Fibroblast of skin of abdomen (primary cell): ENCODE data around the gene CCNI.
A peak's percentile ranks its signal among the peaks of the same experiment; 100 is the strongest.
"Not testable (repeated sequence)": the region's sequence is repeated elsewhere in the genome, so short reads cannot be mapped to it uniquely, and the experiment has no call there.

Source experiments
- DNase-seq: peaks from one replicate; pipeline ENCODE4 v3.0.0-alpha.2; 2013

CCNI gene

DNA sequence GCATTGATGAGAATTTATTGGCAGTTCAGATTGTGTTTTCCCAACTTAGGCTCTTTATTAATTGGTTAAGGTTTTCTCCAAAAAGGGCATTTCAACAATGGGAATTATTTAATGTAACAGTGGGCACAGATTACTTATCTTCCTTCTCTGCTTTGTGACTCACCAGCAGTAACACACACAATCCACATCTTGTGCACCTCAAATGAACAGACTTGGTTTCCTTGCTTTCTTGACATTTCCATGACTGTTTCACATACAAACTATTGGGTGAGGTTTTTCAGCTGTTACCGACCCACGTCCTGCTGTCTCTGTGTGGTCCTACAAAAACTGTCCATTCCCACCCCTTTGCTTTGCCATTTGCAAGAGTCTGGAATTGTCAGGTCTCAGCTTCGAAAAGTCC, 38.1 kb downstream of the CCNI start:
- DNase-seq = no peak

DNA sequence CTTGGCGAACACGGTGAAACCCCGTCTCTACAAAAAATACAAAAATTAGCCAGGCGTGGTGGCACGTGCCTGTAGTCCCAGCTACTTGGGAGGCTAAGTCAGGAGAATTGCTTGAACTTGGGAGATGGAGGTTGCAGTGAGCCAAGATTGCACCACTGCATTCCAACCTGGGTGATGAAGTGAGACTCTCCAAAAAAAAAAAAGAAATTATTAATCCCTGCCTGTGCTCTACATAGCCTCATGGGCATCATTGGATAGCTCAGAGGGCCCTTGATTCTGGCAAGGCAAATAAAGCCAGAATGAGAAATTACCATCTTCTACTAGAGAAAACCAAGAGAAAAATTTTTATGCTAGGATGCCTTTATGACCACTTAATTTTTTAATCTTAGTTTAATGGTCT, 38.6 kb downstream of the CCNI start:
- not testable (repeated sequence) for DNase-seq

DNA sequence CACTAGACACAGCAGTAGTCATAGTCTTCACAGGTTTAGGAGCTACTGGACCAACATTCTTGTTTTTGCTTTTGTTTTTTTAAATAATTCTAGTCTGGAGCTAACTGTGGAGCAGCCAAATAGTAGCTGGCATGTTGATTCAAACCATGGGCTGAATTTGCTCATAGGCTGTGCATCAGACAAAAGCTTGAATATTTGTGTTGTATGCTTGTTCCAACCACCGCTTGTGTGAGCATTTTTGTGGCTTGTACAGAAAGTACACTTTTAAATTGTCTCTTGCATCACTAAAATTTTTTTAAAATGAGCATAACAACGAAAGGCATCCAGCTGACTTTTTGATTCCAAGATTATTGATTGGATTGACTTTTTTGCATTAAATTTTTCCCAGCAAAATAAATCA, 39.6 kb downstream of the CCNI start:
- DNase-seq = peak; percentile 95

DNA sequence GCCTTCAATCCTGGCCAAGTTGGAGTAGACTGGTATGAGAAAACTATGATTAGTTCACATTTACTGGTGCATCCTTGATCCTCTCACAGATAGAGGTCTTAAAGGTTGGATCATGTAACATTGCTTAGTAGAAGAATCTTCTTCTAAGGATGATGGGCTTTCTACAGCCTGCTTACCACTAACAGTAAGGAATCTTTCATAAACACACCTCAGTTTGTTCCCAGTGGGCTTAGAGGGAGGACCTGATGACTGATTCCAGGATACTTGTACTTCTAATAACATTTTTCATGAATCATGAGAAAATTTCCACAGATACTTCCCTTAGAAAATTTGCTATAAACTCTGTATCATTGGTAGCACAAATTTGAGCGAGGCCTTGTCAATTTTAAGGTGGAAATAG, 40.6 kb downstream of the CCNI start:
- no peak for DNase-seq

DNA sequence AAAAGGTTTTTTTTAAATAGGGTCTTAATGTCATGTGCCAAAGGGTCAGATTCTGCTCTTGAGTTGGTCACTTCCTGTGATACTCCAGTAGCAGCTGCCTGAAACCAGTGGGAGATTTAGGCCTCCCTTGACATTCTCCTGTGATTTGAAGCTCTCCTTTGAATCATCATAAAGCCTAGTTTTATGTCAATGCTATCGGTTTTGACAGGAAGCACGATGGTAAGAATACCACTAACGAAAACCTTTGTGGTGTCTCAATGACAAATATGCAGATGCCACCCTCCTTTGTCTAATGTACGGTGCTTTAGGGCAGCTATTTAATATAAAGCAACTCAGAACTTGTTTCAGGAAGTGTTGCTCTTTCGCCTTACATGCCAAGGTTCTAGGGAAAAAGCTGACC, 44.2 kb downstream of the CCNI start:
- no peak for DNase-seq

DNA sequence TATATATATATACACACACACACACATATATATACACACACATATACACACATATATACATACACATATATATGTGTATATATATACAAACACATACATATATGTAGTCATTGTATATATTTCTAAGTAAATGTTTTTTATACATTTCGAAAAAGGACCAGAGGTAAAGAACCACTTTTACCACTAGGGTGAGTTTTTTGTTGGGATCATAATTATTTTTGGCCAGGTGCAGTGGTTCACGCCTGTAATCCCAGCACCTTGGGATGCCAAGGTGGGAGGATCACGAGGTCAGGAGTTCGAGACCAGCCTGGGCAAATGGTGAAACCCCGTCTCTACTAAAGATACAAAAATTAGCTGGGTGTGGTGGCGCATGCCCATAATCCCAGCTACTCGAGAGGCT, 46.0 kb downstream of the CCNI start:
- DNase-seq = not testable (repeated sequence)

DNA sequence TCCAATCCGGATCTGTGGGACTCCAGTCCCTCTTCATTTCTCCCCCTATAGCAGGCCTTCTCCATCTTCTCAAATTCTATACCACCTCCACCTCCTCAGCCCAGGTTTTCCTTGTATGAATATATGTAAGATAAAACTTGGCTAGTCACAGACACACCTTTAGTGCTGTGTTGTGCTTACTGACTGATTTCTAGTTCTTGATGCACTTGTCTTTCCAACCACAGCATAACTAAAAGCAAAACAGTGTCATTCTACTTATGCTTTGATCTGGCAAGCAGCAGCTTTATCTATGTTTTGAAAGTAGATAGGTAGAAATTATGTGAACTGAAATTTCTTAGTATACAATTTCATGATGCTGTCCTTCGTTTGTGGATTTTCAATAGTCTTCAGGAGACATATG, 47.5 kb downstream of the CCNI start:
- no peak for DNase-seq

DNA sequence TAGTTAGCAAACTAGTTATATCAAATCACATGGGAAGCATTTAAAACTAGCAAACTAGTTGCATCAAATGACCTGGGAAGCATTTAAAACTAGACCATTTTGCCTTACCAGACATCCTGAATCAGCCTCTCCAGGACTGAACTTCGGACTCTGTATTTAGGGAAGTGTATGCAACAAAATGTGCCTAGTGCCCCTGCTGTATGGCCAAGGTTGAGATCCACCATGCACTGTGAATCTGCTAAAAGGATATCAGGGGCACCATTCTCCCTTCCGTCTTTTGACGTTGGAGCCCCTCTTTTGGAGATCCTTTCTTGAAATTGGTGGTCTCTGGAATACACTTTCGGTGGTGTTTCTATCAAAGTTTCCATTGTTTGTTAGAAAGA, 49.5 kb downstream of the CCNI start:
- DNase-seq = no peak

DNA sequence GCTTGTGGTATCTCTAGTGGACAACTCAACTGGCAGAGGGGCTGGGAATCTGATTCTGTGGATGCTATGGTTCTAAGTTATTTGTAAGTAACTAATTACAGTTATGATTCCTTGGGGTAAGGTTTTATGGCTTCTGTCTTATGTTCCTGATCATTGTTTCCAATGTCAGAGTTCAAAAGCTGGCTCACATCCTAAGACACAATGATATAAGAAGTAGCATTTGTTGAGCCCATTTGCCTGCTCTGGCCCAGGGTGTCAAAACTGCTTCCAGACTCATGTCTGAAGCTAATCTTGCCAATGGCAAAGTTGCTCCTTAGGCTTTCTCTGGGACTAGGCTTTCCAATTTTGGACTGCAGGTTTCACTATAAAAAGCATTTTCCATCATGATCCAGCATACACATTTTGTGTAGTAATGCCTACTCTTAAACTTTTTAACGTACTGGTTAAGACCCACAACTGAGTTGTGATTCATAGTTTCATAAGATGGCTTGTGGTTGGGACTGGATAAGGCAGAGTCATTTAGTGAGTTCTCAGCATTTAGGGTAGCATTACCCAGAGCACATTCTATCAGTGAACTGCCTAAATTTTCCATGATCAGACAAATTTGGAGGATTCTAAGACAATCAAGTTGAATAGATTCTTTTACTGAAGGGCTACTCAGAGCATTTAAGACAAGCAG, 50.0 kb downstream of the CCNI start:
- no peak for DNase-seq

DNA sequence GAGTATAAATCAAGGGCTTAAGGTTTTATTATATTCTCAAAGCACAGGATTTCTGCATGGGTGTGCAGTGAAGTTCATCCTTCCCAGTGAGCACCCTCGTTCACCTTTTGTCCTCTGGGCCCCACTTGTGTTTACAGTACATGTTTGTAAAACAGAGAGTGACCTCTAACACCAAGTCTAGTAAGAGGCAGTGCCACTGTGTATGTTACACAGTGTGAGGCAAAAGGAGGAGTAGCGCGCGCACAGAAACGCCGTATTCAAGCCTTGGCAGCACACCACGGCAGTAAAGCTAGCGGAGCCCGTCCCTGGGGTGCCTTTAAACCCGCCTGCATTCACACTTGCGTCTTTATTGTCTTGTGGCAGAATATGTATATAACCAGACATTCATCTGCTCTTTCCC, 51.9 kb downstream of the CCNI start:
- no peak for DNase-seq

DNA sequence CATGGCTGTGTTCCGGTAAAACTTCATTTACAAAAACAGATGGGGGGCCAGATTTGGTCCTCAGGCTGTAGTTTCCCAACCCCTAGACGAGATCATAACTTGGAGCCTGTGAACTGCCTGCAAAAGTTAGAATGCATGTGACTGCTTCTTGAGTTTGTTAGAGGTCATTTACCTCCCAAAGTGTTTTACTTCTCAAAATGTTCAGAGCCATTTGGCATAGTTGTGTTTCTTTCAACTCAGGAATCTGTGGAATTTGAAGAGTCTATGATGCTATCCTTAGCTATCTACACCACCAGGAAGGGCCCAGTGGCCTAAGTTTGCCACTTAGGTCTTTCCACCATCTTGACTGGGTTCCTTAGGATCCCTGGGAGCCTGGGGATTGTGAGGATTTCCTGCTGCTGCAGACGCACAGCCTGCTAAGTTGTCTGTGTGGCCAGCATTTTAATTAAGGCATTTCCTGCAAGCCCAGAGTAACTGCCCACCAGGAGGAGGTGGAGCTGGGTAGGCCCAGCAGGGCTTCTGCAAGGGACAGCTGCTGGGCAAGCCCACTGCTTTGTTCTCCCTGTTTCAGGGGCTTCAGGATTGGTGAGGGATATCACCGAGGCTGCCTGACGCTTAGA, 53.1 kb downstream of the CCNI start:
- DNase-seq = peak; percentile 89

DNA sequence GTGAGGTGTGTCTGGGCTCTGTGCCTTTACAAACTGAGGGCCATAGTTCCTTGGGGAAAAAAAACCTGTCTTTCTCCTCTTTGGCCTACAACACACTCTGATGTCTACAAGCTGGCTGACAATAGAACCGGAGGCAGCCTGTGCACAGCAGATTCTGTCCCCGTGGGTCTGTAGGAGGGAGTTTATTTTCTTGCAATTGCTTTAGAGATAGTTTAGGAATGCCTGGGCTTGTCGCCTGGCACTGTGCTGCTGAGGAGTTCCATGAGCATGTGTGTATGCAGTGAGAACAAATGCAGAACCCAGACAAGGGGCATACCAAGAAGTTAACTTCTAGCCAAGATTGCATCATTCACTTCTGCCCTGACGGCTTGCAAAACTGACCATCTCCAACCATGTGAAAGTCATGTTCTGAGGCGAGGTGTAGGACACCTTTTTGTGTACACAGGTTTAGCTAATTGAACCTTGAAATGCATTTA, 54.1 kb downstream of the CCNI start:
- DNase-seq = peak; percentile 86

DNA sequence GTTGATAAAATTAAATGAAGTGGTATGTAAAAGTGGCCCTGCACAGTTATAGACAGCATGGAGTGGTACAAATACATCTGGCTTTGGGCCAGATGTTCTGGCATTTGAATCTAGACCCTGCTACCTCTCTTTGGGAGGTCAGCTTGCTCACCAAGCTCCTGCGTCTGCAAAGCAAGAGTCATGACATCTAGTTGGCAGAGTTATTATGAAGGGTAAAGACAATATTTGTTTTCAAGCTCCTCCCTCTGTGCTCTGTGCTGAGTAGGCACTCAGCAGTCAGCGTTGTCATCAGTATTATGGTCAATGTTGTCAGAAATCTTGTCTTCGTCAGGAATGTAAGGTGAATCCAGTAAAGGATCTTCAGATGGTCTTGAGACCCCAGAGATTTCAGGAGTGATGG, 55.8 kb downstream of the CCNI start:
- DNase-seq = no peak

DNA sequence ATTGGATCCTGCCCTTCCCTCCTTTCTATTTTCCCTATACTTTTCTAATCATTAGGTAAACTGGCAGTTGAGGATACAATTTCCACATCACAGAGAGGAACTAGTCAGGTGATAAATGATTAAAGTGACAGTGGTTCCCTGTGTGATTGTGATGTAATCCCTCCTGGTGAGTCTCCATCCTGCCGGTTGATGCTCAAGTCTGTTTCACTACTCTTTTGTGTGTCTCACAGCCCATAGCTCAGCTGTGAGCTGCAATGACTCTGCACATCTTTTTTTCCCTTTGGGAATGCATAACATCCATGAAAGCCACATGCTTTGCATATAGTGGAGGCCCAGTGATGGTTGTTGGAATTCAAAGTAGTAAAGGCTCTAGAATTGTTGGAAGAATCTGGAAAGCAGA, 60.4 kb downstream of the CCNI start:
- DNase-seq = peak; percentile 88

DNA sequence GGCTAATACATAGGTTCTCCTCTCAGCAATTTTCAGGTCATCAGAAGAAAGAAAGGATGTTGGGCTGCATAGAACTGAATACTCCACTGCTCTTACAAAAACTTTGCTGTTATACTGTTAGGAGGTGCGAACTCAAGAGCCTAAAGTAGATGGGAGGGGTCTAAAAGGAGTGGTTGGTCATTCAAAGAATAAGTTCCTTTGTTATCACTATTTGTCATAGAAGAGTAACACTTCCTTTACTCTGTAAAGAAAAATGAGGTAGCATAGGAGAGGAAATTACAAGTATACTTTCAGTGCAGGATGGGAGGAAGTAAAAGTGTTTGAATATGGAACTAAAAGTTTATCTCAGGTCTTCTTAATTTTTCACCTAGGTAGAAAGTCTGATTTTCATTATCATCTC, 61.5 kb downstream of the CCNI start:
- DNase-seq = no peak

DNA sequence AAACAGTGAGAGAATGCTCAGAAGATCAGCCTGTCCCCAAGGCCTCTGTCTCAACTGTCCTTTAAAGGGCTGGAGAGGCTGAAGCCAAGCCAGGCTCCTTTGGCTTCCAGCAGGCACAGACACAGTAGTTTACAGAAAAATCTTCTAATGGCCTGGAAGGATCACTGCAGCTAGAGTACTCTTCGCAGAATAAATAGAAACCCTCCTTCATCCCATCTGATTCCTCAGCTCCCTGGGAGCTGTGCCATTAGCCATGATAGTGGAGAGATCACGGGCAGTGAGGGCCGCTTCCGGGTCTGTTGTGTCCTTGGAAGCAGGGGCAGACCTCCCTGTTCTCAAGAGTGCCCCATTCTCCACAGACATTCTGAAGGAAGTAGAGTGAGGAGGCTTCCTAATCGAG, 63.1 kb downstream of the CCNI start:
- DNase-seq = no peak

DNA sequence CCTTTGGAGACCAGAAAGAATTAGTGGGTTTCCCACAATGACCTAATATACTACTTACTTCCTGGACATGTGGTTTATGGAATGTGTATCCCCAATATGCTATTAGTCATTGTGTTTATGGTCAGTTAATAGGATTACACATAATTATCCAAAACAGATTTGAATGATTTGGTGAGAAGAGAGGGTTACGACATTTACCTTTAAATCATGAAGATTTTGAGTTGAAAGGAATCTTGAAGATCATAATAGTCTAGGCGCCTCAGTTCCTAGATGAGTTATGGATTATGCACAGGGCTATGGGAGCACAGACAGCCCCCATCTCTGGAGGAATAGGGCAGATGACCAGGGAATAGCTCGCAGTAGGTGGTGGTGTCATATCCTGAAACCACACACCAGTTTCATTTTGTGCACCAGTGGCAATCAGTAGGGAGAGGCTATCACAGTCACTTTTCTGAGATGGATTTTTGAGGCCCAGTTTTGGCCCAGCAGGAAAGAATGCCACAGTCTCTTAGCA, 64.9 kb downstream of the CCNI start:
- peak; percentile 88 for DNase-seq

DNA sequence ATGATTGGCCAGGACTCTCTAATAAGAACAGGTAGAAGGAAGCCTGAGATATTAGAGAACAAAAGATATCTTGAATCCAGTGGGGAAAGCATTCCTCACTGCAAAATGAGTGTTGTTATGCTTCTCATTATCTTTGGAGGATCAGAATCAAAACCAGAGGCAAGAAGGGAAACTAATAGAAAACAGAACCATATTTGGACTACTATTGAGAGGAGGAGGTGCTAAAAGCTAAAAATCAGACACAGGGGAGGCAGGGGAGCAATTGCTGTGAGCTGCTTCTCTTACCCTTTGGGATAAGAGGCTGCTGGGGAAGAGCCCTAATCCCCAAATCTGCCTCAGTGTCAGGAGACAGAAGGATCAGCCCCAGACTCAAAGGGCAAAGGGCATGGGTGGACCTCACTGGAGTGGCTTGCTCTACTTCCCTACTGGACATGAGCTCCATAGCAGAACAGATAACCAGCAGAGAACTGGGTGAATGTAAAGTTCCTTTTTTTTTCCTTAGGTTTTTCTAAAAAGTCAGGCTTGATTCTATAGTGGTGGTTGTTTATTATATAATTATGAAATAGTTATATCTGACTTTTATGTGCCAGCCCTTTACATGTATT, 66.2 kb downstream of the CCNI start:
- no peak for DNase-seq

DNA sequence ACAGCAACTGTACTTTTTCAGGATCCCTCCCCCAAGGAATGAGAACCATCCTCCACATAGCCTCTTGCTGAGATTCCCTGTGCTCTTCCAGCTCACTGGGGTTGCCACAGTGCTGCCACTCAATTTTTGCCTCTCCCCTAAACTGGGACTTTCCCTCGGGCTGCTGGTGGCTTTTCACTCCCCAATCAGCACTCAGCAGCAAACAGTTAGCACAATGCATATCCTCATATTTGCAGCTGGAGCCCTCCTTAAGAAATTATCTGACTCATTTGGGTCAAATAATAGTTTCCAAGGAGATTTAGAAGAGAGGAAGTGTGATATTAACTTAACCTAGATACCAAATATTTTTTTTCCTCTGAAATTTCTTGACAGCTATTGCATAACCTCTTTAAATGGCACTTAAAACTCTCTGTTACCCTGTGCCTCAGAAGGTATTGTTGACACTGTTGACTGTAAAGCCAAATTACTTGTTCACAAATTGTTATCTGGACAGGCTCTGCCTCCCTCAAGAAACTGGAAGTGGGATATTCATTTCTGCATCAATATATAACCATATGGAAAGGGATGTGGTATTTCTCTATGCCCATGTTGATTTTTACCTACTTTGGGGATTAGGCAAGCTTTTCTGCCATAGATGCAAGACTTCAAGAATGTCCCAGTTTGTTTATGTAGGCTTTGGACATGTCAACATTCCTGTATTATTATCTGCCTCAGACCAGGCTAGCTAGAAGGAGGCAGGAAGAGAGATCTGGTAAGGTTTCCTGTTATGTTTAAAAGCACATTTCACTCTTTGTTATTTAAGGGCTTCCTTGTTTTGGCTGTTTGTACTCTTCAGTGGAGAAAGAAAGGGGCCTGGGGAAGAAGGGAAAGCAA, 68.2 kb downstream of the CCNI start:
- peak; percentile 73 for DNase-seq

DNA sequence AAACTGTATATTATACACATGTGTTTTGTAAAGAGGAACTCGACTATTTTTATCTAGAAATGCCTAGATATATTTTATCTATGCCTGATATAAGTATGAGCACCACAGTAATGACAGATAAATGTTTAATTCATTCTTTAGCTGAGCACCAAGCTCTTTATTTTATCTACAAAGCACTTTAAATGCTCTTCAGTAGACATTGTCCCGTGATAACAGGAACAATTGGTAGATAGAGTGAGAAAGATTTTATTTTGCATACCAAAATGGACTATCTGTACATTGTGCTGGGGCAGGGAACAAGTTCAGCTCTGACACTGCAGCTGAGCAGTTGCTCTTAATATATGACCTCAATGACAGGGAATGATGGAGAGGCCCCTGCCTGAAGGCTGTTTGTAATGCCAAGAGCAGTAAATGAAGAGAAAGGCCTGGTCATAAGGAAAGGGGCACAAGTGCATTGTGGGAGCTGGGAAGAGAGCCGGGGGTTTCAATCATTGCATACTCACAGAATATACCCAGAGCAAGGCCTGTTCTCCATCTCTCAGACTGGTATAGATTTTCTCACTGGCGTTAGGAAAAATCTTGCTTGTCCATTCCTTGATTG, 68.9 kb downstream of the CCNI start:
- DNase-seq = no peak

DNA sequence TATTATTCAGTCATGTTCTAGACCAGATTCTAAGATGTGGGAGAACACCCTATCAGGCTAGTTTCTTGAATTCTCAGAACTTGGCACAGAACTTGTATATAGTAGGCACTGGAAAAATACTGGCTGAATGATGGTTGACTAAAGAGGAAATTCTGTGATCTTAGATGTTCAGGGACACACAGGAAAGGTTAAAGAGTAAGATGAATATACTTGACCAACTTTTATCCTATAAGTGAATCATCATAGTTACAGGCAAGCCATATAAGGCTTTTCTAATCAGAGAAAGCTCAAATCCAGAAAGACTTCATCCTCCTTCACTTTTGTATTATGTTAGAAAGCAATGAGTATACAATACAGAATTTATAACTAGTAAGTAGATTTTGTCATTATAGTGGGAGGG, 72.4 kb downstream of the CCNI start:
- DNase-seq = no peak

DNA sequence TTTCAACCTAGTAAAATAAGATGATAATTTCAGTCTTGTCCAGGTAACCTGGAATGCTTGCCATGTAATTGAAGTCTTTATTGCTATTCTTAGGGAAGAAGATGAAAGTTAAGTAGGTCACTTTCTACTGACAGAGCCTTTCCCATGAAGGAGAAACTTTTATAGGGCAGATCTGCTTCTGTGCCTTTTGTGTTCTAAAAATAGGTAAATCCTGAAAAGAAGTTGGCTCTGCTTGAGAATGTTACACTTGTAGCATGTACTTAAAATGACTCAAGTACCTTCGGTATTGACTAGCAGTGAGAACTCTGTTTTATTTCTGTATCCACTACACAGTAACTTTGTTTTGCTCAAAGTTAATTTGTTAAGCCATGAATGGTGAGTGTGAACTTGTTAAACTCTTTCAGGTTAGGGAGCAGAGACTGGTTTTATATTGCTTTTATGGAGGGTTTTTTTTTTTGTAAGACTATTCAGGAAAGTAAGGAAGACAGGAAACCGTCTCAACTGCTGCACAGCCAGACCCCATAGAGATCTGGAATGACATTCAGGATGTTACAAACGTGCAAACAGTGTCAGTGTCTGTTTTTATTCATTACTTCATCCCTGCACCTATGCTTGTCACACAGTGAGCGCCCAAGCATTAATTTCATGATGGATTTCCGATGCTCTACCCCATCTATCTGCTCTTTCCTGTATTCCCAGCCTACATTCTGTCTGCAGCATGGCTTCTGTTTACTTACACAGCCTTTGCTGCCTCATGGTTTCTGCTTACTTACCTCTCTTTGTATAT, 73.3 kb downstream of the CCNI start:
- no peak for DNase-seq
